Epithelial cell of prostate (primary cell): ENCODE results near the gene TMEM240.
"Not testable (repeated sequence)": the region's sequence is repeated elsewhere in the genome, so short reads cannot be mapped to it uniquely, and the experiment has no call there.

ENCODE experiments used
- DNase-seq: peaks from one replicate; pipeline ENCODE4 v3.0.0-alpha.2; 2011; ENCODE audit warnings: low read depth, low spot score
- H3K27ac ChIP-seq: fragments of 450-650 bp; 2 replicates; pipeline ENCODE4 v1.5.1; 2017; ENCODE audit warnings: mild to moderate bottlenecking

Gene TMEM240

GRCh38 chr1:1505801-1506200 lies 34.6 kb downstream of the TMEM240 start:
- not testable (repeated sequence) for DNase-seq
- H3K27ac ChIP-seq: peak overlapping the region; percentile 64

GRCh38 chr1:1505366-1505798 lies 35.0 kb downstream of the TMEM240 start:
- not testable (repeated sequence) for DNase-seq
- H3K27ac ChIP-seq: peak overlapping the region; percentile 64

- peak; percentile 62 for DNase-seq
- H3K27ac ChIP-seq: peak overlapping the region; percentile 64
These were observed 35.6 kb downstream of the TMEM240 start for GRCh38 chr1:1504777-1505365.

- DNase-seq, H3K27ac ChIP-seq: not testable (repeated sequence)
These were observed 44.9 kb downstream of the TMEM240 start for GRCh38 chr1:1495461-1495975.

- H3K27ac ChIP-seq, DNase-seq: not testable (repeated sequence)
These were observed 46.1 kb downstream of the TMEM240 start for GRCh38 chr1:1494311-1494710.

- H3K27ac ChIP-seq: no peak overlapping the region
These were observed 48.8 kb downstream of the TMEM240 start for GRCh38 chr1:1491601-1492000.

GRCh38 chr1:1490633-1491230 lies 49.7 kb downstream of the TMEM240 start:
- no peak overlapping the region for H3K27ac ChIP-seq
- no peak for DNase-seq

More at GRCh38 chr1:1491601-1492000, 48.8 kb downstream of the TMEM240 start:
- DNase-seq: no peak

GRCh38 chr1:1489861-1490260 lies 50.6 kb downstream of the TMEM240 start:
- no peak for DNase-seq

GRCh38 chr1:1489231-1489630 lies 51.2 kb downstream of the TMEM240 start:
- no peak for DNase-seq
- H3K27ac ChIP-seq: no peak overlapping the region

More at GRCh38 chr1:1489861-1490260, 50.6 kb downstream of the TMEM240 start:
- no peak overlapping the region for H3K27ac ChIP-seq

GRCh38 chr1:1487701-1488100 lies 52.7 kb downstream of the TMEM240 start:
- H3K27ac ChIP-seq: no peak overlapping the region
- no peak for DNase-seq

- not testable (repeated sequence) for H3K27ac ChIP-seq, DNase-seq
These were observed 54.6 kb downstream of the TMEM240 start for GRCh38 chr1:1485755-1486317.

GRCh38 chr1:1484976-1485750 lies 55.3 kb downstream of the TMEM240 start:
- H3K27ac ChIP-seq: not testable (repeated sequence)

More at GRCh38 chr1:1484976-1485750, 55.3 kb downstream of the TMEM240 start:
- DNase-seq: not testable (repeated sequence)
